PFSK-1 (cell line): Measurements from ENCODE around the gene STAC3.

Experiments
- FOXP2 ChIP-seq: optimal IDR thresholded peaks from 2 replicates; pipeline ENCODE3; 2011; ENCODE audit warnings: borderline replicate concordance, control low read depth, inconsistent platforms; ENCODE audit not compliant: insufficient read depth; ENCODE audit errors: extremely low read length, extremely low read depth
- POLR2AphosphoS5 ChIP-seq: IDR thresholded peaks from 2 replicates; pipeline ENCODE4 v1.6.1; 2012; ENCODE audit warnings: low read depth, mild to moderate bottlenecking, control low read depth, low read length, moderate library complexity
- REST ChIP-seq, 2 experiments: IDR thresholded peaks; 2 replicates each; pipeline versions ENCODE4 v1.6.1 to v1.8.0; 2011 to 2012; ENCODE audit warnings: low read depth in 2 of 2, low read length in 2 of 2, control low read depth in 1 of 2, inconsistent platforms in 1 of 2, mild to moderate bottlenecking in 1 of 2, moderate library complexity in 1 of 2; ENCODE audit not compliant: insufficient read depth in 1 of 2
- TAF1 ChIP-seq: IDR thresholded peaks from 2 replicates; pipeline ENCODE4 v1.6.1; 2012; ENCODE audit warnings: low read length, control low read depth, borderline replicate concordance; ENCODE audit not compliant: insufficient read depth

- TF ChIP-seq REST (IDR thresholded peaks at IDR 0.05; ENCODE audit: insufficient read depth in 1 of 2, low read depth in 2 of 2, low read length in 2 of 2) (no peak), POLR2AphosphoS5 (no peak), TAF1 (no peak), FOXP2 (no peak)
These were observed 10.7 kb downstream of the STAC3 start for GRCh38 chr12:57240066-57240921.
